NCI-H69 (cell line): ENCODE results near the gene DDX31.
A peak's percentile ranks its signal among the peaks of the same experiment; 100 is the strongest.

Source experiments
- DNase-seq: peaks from one replicate; lab custom pipeline; 2025; lab: John Stamatoyannopoulos, UW

DDX31 gene

DNA sequence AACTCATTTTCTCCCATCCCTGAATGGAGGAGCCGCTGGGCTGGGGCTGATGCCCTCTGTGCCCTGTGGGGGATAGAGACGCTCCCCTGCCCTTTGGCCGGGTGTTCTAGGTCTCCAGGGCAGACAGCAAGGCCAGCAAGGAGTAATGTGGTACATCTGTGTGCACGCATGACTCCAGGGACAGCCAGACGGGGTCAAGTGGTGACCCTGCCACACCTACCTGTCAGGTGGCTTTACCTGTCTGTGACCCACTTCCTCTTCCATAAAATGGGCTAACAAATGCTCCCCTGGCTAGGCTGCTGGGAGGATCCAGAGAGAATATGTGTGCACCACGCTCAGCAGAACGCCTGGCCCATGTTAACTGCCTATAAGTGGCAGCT is 122.7 kb downstream of the DDX31 start:
- DNase-seq: peak; percentile 84

DNA sequence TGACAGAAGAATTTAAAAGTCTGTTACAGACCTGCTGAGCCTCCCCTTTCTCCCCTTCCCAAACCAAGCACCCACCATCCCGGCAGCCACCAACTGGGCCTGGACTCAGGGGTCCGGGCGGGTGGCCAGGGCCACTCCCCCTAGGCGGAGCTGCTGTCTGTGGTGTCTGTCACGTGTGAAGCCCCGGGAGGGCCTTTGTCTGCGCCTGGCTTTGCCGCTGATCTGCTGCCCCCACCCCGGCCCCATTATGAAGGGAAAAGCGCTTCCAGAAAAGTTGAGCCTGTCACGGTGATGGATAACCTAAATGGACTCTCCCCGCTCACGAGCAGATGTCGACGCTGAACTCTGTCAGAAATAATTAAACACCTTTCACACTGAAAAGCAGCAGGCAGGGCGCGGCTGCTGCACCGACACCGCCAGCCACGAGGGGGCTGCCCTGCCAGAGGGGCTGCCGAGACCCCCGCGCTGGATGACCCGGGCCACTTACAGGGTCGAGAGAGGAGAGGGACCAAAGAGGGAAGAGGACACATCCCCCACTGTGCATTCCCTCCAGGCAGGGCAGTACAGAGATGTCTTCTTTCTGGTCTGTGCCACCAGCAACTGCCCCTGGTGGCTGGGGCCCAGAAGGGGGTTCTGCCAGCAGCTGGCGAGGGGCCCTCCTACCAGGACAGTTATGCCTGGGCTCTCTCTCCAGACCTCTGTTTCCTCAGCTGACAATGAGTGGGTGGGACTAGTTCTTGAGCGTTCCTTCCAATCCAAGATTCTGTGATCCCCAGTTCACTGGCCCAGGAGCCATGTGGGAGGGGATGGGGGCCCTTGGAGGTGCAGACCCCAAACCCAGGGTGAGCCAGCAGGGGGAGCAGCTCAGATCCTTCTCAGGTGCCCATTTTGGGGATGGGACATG is 123.4 kb downstream of the DDX31 start:
- peak; percentile 99 for DNase-seq

DNA sequence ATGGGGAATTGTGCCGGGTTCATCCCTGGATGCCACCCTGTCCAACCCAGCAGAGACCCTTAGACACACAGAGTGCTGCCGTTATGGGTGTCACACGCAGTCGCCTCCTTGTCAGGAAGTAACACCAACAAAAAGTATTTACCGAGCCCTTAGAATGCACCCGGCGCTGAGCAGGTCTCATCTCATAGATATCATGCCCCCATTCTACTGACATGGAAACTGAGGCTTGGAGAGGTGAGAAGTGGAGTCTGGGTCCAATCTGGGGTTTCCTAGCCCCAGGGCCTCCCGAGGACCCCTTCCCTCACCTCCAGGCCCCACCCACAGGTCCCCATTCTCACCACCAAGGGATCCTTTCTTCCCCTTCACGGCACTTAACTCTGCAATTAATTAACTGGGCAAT is 124.2 kb downstream of the DDX31 start:
- DNase-seq: no peak

DNA sequence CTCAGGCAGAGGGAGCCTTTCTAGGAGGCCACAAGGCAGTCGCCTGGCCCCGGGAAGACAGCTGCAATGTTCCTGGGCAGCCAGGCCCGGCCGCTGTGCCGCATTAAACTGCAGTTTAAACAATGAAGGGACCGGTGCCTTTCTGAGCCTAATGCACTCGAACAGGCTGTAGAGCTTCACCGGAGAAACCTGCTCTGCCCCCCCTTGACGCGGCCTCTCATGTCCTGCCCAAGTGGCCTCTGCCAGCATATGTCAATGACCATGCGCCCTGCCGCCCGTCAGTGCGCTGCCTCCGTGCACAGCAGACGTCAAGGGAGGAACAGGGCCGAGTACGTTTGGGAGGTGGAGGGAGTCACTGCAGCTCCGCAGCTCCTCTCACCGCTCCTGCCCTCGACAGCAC is 125.8 kb downstream of the DDX31 start:
- no peak for DNase-seq

DNA sequence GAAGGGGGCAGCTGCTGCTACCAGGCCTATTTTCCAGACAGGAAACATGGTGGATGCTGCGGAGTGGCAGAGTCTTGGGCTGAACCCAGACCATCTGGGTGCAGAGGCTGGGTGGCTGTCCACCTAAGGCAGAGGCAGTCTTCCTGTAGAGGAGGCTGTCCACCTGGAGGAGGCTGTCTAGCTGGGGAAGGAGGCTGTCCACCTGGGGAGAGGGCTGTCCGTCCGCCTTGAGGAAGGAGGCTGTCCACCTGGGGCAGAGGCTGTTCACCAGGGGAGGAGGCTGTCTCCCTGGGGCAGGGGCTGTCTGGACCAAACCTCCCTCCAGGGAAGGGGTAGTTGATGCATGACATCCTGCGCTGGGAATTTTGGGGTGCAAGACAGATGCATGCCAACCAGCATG is 126.5 kb downstream of the DDX31 start:
- DNase-seq: no peak
